IPS-18c (cell line): ENCODE data around the gene GEMIN4.
"Not testable (repeated sequence)": the region's sequence is repeated elsewhere in the genome, so short reads cannot be mapped to it uniquely, and the experiment has no call there.

Experiments used
- H3K4me3 ChIP-seq: 2 replicates; pipeline ENCODE4 v1.7.0; 2013; ENCODE audit warnings: low read depth, mild to moderate bottlenecking, low read length, moderate library complexity; ENCODE audit not compliant: insufficient read depth
- H3K9me3 ChIP-seq: one replicate; pipeline ENCODE4 v1.6.1; 2013; ENCODE audit warnings: mild to moderate bottlenecking, low read length, moderate library complexity; ENCODE audit not compliant: control insufficient read depth, insufficient read depth

The GEMIN4 gene

DNA sequence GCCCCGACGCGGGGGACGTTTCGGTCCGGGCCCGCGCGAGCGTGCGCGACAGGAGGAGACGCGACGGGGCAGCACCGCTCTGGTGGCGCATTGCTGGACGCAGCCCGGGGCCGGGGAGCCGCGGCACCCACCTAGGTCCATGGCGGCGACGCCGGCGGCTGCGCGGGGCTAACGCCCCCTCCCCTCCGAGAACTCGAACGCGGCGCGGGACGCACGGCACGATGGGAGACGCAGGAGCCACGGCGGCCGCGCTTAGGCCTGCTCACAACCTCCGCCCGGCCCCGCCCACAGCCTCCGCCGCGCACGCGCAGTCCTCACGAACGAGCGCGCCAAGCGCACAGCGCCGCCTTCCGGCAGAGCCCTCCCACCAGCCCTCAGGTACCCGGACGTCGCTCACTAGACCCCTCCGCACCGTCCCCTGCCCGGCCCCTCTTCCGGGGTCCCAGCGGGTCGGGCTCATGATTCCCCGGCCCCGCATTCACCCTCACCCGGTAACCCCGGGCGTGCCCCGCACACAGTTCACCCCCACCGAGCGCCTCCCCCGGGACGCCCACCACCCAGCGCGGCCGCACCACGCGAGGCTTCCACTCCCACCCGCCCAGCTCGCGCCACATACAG is at the start of gene GEMIN4:
Gene GEMIN4 (minus strand): TSS at position 263 of the 618 bp plus-strand sequence. CDS start 122 bp downstream, at position 141.
- H3K9me3 ChIP-seq, result no peaks in the 10 kb centered on the region
- H3K4me3 ChIP-seq, result peak within 1 kb of the TSS; percentile 59

DNA sequence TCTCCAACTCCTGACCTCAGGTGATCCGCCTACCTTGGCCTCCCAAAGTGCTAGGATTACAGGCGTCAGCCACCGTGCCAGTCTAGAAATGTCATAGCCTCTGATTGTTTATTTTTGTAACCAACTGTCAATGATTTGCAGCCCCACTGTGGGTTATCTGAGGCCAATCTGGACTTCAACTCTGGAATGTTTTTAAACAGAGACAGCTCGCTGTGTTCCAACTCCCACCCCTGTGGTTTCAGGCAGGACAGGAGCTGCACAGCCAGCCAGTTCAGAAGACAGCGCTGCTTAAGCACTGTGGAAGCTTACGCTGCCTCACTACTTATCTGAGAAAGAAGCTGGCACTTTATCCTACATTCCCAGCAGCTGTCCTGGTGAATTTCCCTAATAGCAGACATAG is 49.6 kb upstream of the GEMIN4 start:
- Histone ChIP-seq H3K9me3 (peaks cover 2% of the 10 kb centered on the region), H3K4me3 (no peak overlapping the region)

DNA sequence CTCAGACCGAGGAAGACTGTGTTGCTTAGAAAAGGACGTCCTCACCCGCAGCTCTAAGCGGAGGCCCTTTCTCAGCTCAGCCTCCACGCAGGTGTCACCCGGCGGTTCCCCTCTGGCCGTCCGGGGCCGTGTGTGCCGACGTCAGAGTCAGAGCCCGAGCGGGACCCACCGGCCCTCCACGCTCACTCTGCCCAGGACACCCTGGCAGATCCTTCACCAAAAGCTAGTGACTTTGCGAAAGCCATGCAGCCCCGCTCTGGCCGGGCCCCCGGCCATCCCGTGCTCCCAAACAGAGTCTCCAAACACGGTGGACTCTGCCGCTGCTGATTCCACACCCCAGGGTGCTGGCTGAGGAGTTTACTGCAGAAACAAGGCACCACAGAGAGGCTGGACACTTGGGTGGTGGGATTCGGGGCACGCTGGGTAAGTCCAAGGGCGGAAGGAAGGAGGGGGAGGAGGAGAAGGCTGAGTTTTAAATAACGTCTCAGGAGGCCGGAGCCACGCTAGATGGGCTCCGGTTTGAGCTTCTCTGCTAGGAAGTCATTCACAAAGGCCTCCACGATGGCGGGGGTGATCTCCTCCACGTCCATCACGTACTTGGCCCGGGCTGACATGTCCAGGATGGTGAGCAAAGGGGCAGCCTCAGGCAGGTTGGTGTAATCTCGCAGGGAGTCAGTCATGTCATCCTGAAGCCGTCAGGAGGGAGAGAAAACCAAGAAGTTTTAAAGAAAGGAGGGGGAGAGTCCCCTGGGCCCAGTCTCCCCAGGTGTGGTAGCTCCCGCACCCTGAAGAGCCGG is 48.6 kb upstream of the GEMIN4 start:
- Histone ChIP-seq H3K9me3 (peaks cover 2% of the 10 kb centered on the region), H3K4me3 (no peak overlapping the region)

DNA sequence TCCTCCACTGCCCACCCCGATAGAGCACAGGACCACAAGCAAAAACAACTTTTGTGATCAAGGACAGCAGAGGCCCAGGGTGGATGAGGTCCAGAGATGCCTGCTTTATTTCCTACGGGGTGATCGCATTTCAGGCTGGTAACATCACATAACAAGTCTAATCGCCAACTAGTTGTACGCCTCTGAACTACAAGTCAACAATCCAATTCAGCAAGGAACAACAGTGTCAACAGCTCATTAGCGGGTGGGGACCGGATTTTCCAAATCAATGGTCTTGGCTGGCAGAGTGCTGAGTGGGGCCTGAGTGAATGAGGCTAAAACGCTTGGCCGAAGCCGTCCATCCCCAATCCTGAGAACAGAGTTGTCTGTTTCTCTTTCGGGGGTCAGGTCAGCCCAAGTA is 47.2 kb upstream of the GEMIN4 start:
- Histone ChIP-seq H3K4me3 (no peak overlapping the region), H3K9me3 (peaks cover 2% of the 10 kb centered on the region)

DNA sequence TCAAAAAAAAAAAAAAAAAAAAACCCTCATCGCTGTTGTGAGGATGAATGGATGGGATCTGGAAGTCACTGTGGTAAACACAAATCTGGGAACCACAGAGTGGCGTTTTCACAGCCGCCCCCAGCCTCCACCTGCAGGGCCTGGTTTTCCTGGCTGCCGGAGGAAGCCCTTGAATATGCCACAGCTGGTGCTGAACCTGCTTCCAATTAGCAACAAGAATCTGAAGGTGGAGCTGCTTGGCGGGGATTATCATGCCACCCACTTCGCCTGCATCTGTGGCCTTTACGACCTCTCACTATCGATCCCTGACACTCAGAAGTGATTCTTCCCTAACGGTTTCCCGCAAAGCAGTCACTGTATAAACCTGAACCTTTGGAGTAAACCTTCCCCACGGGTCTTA is 46.2 kb upstream of the GEMIN4 start:
- Histone ChIP-seq H3K9me3 (peaks cover 2% of the 10 kb centered on the region), H3K4me3 (no peak overlapping the region)

DNA sequence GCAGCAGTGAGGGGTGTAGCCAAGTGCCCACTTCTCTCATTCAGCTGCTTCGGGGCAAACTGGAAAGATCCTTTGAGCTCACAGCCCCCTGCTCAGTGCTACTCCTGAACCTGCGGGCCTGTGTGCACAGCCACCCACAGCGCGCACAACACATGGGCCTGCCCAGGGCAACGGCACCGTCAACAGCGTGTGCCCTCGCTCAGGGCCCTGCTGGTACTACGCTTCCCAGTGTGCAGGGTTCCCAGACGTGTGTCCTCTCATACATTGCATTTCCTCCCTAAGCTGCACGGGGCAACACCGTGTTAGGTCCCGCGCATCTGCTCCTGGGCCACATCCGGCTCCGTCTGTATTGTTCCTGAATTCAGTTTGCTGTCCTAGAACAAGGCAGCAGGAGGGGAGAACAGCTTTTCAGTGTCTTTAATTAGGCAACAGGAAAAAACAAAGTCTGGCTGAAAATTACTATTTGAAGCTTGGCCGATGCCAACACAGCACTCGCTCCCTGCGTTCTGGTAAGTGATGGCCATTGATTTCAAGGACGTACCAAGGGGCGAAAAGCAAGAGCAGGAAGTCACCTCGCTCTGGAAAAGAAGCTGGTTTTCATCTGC is 45.3 kb upstream of the GEMIN4 start:
- no peak overlapping the region for H3K4me3 ChIP-seq
- H3K9me3 ChIP-seq, result peaks cover 2% of the 10 kb centered on the region

DNA sequence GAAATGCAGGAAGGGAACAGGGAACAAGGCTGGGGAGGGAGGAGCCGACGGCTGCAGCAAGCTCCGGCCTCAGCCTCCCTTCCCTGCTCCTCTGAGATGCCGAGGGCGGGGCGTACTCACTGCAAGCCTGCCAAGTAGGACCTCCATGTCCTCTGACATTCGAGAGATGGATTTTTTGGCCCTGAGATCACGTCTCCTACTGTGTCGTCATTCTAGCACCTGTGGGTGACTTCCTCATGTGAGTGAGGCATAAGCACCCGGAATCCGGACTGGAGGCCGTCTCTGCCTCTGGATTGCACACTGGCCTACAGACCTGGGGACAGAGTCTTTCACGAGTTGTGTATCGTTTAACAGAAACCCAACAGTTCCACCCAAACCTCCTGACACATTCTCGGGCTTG is 44.5 kb upstream of the GEMIN4 start:
- peaks cover 2% of the 10 kb centered on the region for H3K9me3 ChIP-seq
- no peak overlapping the region for H3K4me3 ChIP-seq

DNA sequence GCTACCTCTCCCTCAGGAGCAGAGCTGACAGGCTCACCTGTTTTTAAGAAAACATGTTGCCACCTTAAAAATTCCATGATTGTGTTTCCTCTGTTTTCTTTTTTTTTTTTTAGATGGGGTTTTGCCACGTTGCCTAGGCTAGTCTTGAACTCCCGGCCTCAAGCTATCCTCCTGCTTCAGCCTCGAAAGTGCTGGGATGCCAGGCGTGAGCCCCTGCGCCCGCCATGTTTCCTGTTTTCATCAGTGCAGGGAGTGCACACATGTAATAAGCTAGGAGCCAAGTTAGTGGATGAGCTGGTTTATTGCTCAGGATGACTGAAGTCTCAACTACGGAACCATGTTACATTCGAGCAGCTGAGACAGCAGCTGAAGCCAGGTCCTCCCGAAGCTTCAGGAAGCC is 43.7 kb upstream of the GEMIN4 start:
- Histone ChIP-seq H3K9me3 (peaks cover 2% of the 10 kb centered on the region), H3K4me3 (no peak overlapping the region)

DNA sequence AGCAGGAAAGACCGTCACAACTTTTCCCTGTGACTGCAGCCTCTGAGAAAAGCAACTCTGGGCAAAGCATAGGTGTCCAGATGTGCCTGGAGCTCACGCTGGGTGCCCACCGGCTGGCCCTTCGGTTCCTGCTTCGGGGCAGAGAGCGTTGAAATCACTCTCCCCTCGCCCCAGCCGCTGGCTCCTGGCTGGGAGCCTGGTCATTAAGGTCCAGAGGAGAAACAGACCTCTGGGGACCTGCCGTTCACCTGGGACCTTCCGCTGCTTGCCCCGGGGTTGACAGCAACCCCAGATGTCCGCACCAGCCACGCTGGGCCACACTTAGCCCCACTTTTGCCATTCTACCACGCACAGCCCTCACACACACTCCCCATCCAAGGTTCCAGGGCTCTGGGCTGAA is 43.2 kb upstream of the GEMIN4 start:
- Histone ChIP-seq H3K9me3 (no peaks in the 10 kb centered on the region), H3K4me3 (no peak overlapping the region)

DNA sequence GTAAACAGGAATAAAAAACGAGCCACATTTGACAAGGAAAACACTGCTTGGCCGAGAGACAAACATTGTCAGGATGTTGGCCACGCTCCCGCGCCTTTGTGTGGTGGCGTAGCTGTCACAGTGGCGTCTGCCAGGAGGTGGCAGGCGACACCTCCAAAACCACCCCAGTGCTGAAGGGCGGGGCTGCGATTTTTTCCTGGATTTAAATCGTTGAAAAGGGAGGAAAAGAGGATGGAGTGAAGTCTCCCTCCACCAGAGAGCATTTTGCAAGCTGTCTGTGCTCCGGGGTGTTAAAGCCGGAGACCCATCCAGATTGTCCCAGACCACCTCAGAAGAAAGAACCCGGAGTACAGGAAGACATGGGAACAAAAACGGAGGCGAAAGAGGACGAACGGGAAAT is 42.8 kb upstream of the GEMIN4 start:
- no peak overlapping the region for H3K4me3 ChIP-seq
- H3K9me3 ChIP-seq, result no peaks in the 10 kb centered on the region

DNA sequence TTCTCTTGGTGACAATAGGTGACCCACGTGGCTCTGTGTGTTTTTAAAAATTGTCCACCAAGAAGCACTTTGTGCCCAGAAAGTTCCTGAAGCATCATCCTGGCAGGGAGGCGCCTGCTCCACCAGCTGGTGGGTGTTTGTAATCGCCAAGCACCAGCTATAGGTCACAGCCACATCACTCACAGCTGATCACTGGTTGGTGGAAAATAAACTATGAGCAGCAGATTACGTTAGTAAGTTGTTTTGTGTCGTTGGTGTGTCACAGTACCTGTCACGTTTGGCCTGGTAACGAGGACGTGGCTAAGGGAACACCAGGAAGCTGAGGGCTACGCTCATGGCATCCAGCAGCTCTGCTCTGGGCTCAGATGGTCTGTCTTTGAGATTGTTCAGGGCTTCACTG is 40.2 kb upstream of the GEMIN4 start:
- Histone ChIP-seq H3K9me3 (no peaks in the 10 kb centered on the region), H3K4me3 (no peak overlapping the region)

DNA sequence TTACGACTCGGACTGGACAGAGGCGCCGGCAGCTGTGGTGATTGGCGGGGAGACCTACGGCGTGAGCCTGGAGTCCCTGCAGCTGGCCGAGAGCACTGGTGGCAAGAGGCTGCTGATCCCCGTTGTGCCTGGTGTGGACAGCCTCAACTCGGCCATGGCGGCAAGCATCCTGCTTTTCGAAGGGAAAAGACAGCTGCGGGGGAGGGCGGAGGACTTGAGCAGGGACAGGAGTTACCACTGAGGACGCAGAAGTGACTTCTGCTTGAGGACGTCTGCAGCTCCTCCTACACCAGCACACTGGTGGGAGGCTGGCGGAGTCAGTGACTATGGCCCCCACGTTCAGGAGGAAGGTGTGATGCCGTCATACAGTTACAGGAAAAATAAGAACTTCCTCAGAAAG is 39.8 kb upstream of the GEMIN4 start:
- Histone ChIP-seq H3K4me3 (no peak overlapping the region), H3K9me3 (no peaks in the 10 kb centered on the region)

DNA sequence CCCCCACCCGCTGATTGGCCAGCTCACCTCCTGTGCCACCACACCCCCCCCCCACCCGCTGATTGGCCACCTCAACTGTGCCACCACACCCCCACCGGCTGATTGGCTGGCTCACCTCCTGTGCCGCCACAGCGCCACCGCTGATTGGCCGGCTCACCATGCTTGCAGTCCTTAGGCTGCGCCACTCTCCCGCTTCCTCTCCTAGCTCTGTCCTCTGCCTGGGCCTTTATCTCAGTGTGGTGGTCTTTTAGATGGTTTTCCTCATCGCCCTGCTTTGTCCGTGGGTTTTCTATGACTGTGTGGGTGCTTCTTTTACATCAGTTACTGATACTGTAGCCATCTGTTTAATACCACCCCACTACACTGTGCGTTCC is 38.8 kb upstream of the GEMIN4 start:
- not testable (repeated sequence) for H3K4me3 ChIP-seq, H3K9me3 ChIP-seq

DNA sequence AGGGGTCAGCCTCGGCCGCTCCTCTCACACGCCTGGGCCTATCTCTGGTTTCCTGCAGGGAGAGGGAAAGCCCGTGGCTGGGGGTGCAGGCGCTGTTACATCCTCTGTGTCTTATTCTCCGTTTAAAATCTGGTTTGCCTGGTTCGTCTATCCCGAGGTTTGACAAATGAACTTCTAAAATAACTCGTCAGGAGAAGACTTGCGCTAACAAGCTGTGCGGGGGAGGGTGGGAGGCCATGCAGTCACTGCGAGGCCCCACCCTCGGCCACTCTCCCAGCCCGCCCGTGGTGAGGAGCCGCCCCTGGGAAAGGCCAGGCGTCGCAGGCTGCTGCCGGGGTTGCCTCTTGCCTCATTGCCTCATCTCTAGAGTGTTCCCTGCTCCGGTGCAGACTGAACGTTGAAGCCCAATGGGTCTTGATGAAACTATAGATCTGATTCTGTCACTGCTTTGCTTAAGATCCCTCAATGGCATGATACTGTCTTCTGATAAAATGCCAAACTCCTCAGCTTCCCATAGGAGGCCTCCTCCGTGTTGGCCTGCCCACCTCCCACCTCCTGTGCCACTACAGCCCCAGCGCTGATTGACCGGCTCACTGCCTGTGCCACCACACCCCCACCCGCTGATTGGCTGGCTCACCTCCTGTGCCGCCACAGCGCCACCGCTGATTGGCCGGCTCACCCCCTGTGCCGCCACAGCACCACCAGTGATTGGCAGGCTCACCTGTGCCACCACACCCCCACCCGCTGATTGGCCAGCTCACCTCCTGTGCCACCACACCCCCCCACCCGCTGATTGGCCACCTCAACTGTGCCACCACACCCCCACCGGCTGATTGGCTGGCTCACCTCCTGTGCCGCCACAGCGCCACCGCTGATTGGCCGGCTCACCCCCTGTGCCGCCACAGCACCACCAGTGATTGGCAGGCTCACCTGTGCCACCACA is 38.1 kb upstream of the GEMIN4 start:
- H3K9me3 ChIP-seq, H3K4me3 ChIP-seq: not testable (repeated sequence)

DNA sequence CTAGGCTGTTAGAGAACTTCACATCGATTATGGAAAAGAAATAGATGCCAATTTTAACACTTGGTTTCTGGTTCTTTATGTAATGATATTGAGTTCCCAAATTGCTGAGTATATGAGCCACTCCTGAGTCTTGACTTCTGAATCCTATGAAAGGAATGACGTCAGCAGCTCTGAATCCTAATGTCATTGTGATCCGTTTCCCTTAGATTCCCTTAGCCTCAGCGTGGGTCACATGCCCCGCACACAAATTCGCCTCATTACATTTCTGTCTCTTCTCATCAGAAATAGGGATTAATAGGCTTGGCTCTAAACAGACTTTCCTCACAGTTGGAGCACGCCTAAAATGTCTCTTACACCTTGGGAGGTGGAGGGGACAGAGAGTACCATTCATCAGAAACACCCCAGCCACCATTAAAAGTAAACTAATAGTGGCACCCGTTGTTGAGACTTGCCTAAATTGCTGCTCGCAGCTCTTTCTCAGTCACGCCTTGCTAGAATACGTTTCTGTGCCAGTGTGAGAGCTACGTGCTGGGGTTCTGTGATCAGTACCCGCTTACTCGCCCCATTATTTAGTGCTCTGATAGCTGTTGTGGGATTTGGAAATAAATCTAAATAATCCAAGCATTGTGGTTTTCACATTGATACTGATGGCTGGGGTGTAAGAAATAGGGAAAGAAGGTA is 37.2 kb upstream of the GEMIN4 start:
- Histone ChIP-seq H3K9me3 (no peaks in the 10 kb centered on the region), H3K4me3 (no peak overlapping the region)

DNA sequence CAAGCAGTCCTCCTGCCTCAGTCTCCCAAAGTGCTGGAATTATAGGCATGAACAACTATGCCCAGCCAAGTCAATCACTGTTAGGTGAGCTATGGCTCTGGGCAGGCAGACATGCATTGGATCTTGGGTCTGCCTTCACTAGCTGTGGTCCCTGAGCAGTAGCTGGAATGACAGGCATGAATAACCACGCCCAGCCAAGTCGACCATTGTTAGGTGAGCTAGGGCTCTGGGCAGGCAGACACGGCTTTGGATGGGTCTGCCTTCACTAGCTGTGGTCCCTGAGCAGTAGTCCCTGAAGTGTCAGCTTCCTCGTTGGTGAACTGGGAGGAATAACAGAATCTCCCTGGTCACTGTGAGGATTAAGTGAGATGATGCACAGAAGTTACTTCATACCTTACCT is 36.5 kb upstream of the GEMIN4 start:
- Histone ChIP-seq H3K9me3 (no peaks in the 10 kb centered on the region), H3K4me3 (no peak overlapping the region)

DNA sequence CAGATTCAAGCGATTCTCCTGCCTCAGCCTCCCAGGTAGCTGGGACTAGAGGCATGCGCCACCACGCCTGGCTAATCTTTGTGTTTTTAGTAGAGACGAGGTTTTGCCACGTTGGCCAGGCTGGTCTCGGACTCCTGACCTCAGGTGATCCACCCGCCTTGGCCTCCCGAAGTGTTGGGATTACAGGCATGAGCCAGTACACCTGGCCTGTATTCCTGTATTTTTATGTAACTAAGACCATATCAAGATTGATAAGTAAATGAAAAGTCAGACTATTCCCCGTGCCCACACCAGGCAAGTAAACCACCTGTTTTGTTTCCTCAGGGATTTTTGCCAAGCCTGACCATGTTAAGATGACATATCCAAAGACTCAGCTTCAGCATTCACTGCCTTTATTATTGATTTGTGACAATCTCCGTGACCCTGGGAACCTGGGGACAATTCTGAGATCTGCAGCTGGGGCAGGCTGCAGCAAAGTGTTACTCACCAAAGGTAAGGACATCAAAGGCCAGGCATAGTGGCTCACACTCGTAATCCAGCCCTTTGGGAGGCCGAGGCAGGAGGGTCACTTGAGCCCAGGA is 35.7 kb upstream of the GEMIN4 start:
- H3K4me3 ChIP-seq, result no peak overlapping the region
- H3K9me3 ChIP-seq, result no peaks in the 10 kb centered on the region
